SK-N-MC (cell line): ENCODE results near the gene KCNAB2.
"Not testable (repeated sequence)": the region's sequence is repeated elsewhere in the genome, so short reads cannot be mapped to it uniquely, and the experiment has no call there.

ENCODE experiments used
- DNase-seq: peaks from one replicate; pipeline ENCODE4 v3.0.0-alpha.2; 2011; ENCODE audit warnings: low read depth, low spot score
- H3K27ac ChIP-seq: fragments of 200-600 bp; sonication (generic); 2 replicates; pipeline ENCODE4 v1.5.1; 2016; ENCODE audit warnings: mixed run types
- H3K36me3 ChIP-seq: fragments of 200-600 bp; sonication (generic); 2 replicates; pipeline ENCODE4 v1.6.1; 2017; ENCODE audit warnings: antibody characterized with exemption, low read length, mixed read lengths; ENCODE audit not compliant: insufficient read depth
- H3K4me3 ChIP-seq: fragments of 200-600 bp; sonication (generic); 2 replicates; pipeline ENCODE4 v1.5.1; 2016
- H3K9ac ChIP-seq: fragments of 200-600 bp; sonication (generic); 2 replicates; pipeline ENCODE4 v1.8.0; 2017; ENCODE audit warnings: mixed run types, mixed read lengths; ENCODE audit not compliant: insufficient read length
- H3K9me3 ChIP-seq: fragments of 200-600 bp; sonication (generic); 2 replicates; pipeline ENCODE4 v1.6.1; 2017; ENCODE audit warnings: low read depth, mild to moderate bottlenecking, antibody characterized with exemption, low read length, moderate library complexity, mixed read lengths
- EZH2 ChIP-seq: fragments of 200-600 bp; sonication (generic); IDR thresholded peaks from one replicate; pipeline ENCODE4 v1.6.1; 2017; ENCODE audit warnings: antibody characterized with exemption
- FOXP2 ChIP-seq: optimal IDR thresholded peaks from 2 replicates; pipeline ENCODE3; 2011; ENCODE audit warnings: mild to moderate bottlenecking, moderate library complexity; ENCODE audit not compliant: insufficient read depth; ENCODE audit errors: extremely low read length, control extremely low read depth
- POLR2AphosphoS5 ChIP-seq: IDR thresholded peaks from 2 replicates; pipeline ENCODE4 v1.6.1; 2012; ENCODE audit warnings: mild to moderate bottlenecking, low read depth, low read length, borderline replicate concordance

The KCNAB2 gene

DNA sequence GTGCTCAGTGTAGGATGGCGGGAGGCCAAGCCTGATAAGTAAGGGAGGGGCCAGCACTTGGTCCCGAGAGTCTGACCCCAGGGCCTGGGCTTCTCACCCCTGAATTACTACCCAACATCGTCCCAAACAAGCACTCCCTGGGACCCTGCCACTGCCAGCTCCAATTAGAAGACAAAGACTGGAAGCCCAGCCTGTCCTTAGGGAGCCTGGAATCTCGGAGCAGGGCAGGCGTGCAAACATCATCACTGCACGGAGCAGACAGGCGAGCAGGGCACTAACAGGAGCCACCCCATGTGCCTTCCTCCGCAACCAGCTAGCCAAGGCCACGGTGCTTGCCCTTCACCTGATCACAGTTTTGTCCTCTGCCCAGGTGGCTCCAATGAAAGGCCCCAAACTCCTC lies 23.2 kb downstream of the KCNAB2 start:
- DNase-seq = no peak
- H3K36me3 ChIP-seq = no peaks in the 10 kb centered on the region
- H3K27ac ChIP-seq = no peak overlapping the region
- TF ChIP-seq POLR2AphosphoS5 (no peak), EZH2 (no peak), FOXP2 (no peak)
- no peaks in the 10 kb centered on the region for H3K9me3 ChIP-seq
- no peak overlapping the region for H3K4me3 ChIP-seq
- no peak overlapping the region for H3K9ac ChIP-seq

DNA sequence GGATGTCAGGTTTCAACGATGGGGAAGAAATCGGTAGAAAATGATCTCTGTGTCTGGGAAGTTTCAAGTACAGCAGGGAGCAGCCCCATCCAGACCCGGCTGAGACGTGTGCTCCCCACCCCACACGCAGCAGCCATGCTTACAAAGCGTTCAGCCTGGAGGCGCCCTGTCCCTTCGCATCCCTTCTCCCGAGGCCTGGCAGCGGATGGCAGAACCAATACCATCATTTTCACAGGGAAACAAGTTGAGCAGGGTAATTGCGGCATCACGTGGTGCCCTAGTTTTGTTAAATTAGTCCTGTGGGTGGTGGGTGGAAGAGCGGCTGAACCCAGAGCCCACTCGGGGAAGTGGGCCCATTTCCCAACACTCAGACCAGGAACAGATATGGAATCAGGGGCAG lies 23.9 kb downstream of the KCNAB2 start:
- Histone ChIP-seq H3K27ac (no peak overlapping the region), H3K4me3 (no peak overlapping the region), H3K9ac (no peak overlapping the region), H3K36me3 (no peaks in the 10 kb centered on the region), H3K9me3 (no peaks in the 10 kb centered on the region)
- DNase-seq = no peak
- TF ChIP-seq EZH2 (no peak), POLR2AphosphoS5 (no peak)

DNA sequence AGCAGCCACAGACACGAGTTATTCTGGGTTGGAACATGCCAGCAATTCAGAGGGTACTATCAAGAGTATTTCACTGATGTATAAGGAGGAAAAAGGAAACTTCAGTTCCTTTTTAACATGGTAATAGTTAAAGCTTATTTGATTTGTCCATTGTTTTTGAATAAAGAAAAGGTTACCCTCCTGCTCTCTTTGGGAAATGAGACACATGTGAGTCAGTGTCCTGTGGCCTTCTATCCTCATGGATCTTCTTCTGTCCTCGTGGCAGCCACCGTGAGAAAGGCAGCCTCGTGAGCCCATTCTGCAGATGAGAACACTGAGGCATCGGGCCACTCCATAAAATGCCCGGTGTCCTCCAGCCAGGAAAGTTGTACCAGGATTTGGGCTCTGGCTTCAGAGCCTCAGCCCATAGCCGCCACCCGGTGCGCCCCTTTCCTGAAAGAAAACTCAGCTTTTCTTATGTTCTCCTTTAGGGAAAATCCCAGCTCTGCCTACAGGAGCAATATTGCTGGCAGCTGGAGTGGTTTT lies 24.8 kb downstream of the KCNAB2 start:
- TF ChIP-seq FOXP2 (no peak), POLR2AphosphoS5 (no peak), EZH2 (no peak)
- Histone ChIP-seq H3K27ac (no peak overlapping the region), H3K9me3 (no peaks in the 10 kb centered on the region), H3K36me3 (no peaks in the 10 kb centered on the region), H3K9ac (no peak overlapping the region), H3K4me3 (no peak overlapping the region)
- DNase-seq = no peak

DNA sequence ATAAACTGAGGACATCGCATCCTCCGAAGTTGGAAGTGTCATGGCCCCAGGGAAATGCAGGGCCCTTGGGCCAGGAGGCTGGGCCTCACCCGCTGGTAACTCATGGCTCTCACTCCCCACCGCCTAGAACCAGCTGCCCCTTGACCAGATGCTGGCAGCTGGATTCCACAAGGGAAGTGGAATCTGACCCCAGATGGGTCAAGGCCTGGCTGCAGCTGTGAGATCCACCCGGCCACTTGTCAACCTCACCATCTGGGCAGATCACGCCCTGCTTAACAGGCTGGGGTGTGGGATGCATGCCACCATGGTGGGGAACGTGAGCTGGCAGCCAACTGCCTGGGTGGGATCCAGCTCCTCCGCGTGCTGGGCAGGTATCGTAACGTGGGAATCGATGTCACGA lies 25.5 kb downstream of the KCNAB2 start:
- H3K27ac ChIP-seq = no peak overlapping the region

DNA sequence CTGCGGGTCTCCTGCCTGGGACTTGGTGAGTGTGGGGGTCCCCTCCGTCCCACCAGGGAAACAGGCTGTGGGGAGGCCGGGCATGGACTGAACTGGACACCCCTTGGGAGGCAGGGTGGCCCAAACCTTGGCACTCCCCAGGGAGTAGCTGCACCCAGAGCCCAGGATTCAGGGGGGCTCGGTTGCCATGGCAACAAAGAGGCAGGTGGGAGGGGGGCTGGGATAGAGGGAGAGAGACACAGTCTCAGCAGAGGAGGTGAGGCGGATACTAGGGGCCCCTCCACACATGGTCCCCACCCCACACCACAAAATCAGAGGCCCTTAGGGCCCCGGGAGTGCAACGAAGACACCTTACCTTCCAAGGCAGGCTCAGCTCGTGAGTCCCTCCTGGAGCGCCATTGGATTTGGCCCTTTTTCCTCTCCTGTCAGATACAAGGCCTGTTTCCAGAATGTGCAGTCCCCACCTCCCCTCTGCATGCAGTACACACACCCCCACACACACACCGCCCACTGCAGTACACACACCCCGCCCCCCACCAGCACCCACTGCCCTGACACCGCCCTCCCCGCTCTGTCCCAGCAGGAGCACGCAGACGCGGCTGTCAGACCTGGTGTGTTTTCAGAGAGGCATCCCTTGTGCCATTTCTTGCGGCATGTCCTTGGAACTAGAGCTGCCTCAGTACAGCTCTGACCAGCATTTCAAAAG lies 27.2 kb downstream of the KCNAB2 start:
- TF ChIP-seq FOXP2 = no peak
- no peak for TF ChIP-seq EZH2
- TF ChIP-seq POLR2AphosphoS5 = no peak
- Histone ChIP-seq H3K27ac (no peak overlapping the region), H3K9me3 (no peaks in the 10 kb centered on the region), H3K4me3 (no peak overlapping the region), H3K9ac (no peak overlapping the region), H3K36me3 (no peaks in the 10 kb centered on the region)
- DNase-seq = no peak

More for the DNA sequence above, 25.5 kb downstream of the KCNAB2 start:
- H3K4me3 ChIP-seq = no peak overlapping the region
- TF ChIP-seq FOXP2 (no peak), EZH2 (no peak), POLR2AphosphoS5 (no peak)
- DNase-seq = no peak
- no peaks in the 10 kb centered on the region for H3K9me3 ChIP-seq
- no peaks in the 10 kb centered on the region for H3K36me3 ChIP-seq
- no peak overlapping the region for H3K9ac ChIP-seq

DNA sequence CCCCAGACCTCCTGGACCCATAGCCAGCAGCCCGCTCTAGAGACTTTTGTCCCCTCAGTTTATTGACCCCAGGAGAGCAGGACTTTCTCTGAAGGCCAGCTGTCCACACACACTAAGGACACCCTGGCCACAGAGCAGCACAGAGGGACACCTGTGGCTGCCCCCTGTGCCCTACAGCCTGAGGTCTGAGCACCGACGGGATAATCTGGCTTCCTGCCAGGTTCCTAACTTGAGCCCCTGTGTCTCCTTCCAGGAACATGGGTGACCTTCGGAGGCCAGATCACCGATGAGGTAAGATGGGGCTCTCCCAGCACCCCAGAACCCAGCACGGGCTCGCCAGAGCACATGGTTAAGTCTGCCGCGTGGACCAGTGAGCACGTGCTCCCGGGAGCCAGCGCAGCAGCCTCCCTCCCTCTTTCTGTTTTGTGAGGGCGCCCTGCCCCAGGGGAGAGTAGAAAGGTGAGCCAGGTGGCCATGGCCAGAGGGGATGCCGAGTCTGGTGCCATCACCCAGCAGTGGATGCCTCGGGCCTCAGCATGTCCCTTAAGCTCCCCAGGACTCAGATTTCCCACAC lies 27.9 kb downstream of the KCNAB2 start:
- no peak overlapping the region for H3K27ac ChIP-seq
- H3K4me3 ChIP-seq = no peak overlapping the region
- H3K36me3 ChIP-seq = no peaks in the 10 kb centered on the region
- no peak for DNase-seq
- TF ChIP-seq POLR2AphosphoS5 (no peak), FOXP2 (no peak), EZH2 (no peak)
- no peaks in the 10 kb centered on the region for H3K9me3 ChIP-seq
- no peak overlapping the region for H3K9ac ChIP-seq

DNA sequence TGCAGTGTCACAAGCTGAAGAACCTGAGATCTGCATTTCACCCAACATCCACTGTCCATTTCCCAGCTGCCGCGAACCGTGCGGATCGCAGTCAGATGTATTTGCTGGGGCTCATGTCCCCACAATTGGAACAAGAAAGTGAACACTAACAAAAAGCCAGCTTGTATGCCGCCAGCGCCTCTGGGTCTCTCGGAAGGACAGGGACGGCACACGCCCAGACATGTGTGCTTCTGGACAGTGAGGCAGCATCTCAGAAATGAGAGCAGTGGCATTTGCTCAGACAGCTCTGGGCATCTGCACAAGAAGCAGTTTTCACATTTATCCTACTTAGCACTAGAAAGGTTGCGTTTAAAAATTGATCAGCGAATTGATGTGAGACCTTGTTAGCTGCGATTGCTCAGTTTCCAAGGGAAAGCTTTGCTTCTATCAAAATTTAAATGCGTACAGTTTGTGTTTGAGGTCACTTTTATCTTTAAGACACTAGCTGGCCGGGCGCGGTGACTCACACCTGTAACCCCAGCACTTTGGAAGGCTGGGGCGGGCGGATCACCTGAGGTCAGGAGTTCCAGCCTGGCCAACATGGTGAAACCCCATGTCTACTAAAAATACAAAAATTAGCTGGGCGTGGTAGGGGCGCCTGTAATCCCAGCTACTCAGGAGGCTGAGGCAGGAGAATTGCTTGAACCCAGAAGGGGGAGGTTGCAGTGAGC lies 28.7 kb downstream of the KCNAB2 start:
- H3K9ac ChIP-seq = no peak overlapping the region
- TF ChIP-seq FOXP2 = no peak
- no peak for TF ChIP-seq EZH2
- TF ChIP-seq POLR2AphosphoS5 = no peak
- no peaks in the 10 kb centered on the region for H3K36me3 ChIP-seq
- H3K4me3 ChIP-seq = no peak overlapping the region
- no peaks in the 10 kb centered on the region for H3K9me3 ChIP-seq
- H3K27ac ChIP-seq = no peak overlapping the region
- no peak for DNase-seq

DNA sequence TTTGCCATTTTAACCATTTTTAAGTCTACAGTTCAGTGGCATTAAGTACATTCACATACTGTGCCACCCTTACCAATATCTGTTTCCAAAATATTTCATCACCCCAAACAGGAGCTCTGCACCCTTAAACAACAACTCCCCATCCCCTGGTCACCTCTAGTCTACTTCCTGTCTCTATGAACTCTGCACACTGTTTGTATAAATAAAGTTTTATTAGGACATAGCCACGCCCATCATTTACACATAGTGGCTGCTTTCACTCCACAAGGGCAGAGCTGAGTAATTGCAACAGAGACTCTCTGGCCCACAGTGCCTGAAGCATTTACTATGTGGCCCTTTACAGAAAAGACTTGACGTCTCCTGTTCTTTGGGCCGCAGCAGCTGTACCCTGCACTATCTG lies 30.1 kb downstream of the KCNAB2 start:
- TF ChIP-seq POLR2AphosphoS5 (no peak), FOXP2 (no peak), EZH2 (no peak)
- Histone ChIP-seq H3K36me3 (no peaks in the 10 kb centered on the region), H3K9me3 (no peaks in the 10 kb centered on the region), H3K27ac (no peak overlapping the region), H3K4me3 (no peak overlapping the region), H3K9ac (no peak overlapping the region)
- no peak for DNase-seq

DNA sequence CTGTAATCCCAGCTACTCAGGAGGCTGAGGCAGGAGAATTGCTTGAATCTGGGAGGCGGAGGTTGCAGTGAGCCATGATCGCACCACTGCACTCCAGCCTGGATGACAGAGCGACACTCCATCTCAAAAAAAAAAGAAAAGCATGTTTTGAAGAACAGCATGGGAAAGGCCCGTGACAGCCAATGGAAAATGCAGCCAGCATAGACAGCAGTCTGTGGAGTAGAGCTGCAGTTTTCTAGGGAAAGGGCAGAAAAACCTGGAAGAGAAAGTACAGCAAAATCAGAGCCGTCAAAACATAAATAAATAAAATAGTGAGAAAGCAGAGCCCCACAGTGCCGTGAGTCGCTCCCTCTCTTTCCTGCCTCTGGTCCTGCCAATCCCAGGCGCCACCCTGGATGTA lies 31.4 kb downstream of the KCNAB2 start:
- H3K9ac ChIP-seq, H3K36me3 ChIP-seq, H3K27ac ChIP-seq, H3K4me3 ChIP-seq, H3K9me3 ChIP-seq, DNase-seq: not testable (repeated sequence)
